T-helper 2 cell (primary cell): ENCODE measurements around the gene ZNF750.

ENCODE experiments used
- DNase-seq, 5 experiments: peaks; one replicate each; pipeline versions ENCODE4 v3.0.0 to v3.0.0-alpha.2; 2012 to 2022

Gene ZNF750

GRCh38 chr17:82859431-82860403, 19.9 kb upstream of the ZNF750 start:
- peak in 4 of 5 experiments; percentile 28 to 90 (median 58) for DNase-seq

GRCh38 chr17:82858376-82859126, 18.7 kb upstream of the ZNF750 start:
- DNase-seq: peak in 1 of 5 experiments; percentile 62

DNA sequence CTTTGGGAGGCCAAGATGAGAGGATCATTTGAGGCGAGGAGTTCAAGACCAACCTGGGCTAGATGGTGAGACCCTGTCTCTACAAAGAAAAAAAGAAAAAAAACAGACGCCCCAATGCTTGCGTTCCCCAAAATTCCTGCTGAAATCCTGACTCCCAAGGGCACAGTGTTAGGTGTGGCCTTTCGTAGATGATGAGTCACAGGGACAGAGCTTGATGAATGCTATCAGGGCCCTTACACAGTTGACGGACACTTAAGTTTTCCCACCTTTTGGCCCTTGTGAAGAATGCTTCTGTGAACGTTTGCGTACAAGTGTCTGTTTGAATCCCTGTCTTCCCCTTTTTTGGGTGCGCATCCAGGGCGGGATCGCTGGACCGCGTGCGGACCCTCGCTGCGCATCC, 16.5 kb upstream of the ZNF750 start:
- no peak for DNase-seq

- DNase-seq: no peak
Observed at GRCh38 chr17:82854226-82854625, 14.4 kb upstream of the ZNF750 start.

- no peak for DNase-seq
Observed at GRCh38 chr17:82851381-82851780, 11.6 kb upstream of the ZNF750 start.

DNA sequence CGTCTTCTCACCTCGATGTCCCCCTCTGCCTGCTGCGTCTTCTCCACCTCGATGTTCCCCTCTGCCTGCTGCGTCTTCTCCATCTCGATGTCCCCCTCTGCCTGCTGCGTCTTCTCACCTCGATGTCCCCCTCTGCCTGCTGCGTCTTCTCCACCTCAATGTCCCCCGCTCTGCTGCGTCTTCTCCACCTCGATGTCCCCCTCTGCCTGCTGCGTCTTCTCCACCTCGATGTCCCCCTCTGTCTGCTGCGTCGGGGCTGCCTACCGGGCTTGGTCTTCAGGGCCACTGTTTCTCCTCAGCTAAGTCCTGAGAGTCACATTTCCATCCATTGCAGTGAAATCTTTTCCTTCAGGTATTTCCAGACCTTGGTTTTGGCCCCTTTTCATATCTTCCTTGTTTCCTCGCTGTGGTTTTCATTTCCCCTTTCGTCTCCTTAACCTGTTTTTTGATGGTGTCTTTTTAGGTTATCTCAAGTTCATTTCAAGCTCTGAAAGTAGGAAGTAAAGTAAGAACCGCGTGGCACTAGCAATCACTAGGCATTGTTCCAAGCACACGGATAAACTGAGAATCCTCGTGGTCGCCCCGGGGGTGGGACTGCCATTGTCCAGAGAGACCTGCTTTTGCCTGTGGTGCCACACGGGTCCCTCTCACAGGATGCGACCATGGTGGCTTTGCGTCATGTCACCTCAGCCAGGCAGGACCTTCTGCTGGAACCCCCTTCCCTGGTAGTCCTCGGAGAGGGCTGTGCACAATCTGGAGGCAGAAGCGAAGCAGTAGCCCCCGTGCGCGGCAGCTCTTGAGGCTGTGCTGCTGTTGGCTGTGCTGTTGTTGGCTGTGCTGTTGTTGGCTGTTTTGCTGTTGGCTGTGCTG, 9.5 kb upstream of the ZNF750 start:
- DNase-seq: no peak

- peak in 2 of 5 experiments; percentile 66 to 71 for DNase-seq
Observed at GRCh38 chr17:82848022-82848592, 8.3 kb upstream of the ZNF750 start.

DNA sequence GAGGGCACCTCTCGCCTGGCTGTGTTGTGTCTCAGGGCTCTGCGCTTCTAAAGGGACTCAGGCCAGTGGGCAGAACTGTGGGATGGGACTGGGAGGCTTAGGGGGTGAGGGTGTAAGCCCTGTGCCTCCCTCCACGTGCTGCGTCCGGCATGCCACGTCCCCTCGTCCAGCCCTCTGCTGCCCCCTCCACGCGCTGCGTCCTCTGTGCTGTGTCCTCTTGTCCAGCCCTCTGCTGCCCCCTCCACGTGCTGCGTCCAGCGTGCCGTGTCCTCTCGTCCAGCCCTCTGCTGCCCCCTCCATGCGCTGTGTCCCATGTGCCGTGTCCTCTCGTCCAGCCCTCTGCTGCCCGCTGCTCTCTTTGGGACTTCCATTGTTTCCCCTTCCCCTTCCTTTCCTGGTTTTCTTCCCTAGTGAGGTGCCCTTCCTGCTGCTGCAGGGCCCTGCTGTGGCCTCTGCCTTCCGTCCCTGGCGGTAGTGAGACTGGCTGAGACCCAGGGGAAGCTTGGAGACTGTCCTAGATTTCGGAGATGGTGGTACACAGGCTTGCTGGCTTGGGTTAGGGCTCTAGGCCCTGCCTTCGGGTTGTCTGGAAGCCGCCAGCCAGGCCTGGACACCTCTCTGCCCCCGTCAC, 6.4 kb upstream of the ZNF750 start:
- DNase-seq: no peak

GRCh38 chr17:82845163-82845807, 5.5 kb upstream of the ZNF750 start:
- no peak for DNase-seq

DNA sequence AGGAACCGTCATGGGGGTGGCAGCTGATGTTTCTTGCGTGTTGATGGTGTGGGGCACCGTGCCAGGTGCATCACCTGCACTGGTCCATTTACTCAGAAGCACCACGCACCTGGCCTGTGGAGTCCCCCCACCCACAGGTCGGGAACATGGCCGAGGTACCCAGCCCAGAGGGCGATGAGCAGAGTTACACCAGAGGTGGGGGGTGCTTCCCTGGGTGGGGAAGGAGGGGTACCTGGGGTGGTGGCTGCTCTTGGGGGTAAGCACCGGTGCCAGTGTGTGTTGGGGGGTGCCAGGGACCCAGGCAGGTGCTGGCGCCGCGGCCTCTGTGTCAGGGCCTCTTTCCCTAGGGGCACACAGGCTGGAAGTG, 5.0 kb upstream of the ZNF750 start:
- DNase-seq: no peak

DNA sequence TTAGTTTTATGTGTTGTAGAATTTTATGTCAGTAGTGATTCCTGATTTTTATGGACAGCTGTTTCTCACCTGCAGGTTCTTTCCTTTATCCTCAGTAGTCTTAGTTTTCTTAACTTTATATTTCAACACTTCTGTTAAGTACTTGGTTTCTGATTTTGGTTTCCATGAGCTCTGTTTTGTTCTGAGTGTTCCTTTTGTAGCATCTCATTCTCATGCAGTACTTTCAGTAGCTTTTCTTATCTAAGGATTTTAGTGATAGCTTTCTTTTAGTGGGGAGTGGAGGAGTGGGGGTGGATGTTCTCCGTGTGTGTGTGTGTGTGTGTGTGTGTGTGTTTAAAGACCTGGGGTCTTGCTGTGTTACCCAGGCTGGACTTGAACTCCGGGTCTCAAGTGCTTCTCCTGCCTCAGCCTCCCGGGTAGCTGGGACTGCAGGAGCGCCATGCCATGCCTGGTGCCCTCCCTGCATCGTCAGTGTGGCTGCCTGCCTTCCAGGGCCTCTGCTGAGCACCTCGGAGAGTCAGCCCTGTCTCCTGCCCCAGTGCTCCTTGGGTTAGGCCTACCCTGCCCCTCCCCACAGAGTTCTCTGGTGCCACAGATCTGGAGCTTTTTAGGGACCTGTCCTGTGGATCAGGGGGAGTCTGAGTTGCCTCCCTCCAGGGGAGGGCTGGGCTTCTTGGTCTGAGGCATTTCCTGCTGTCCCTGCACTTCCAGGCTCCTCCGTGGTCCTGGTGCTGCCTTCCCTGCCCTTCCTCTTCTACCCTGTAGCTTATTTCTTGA, 4.3 kb upstream of the ZNF750 start:
- peak in 1 of 5 experiments; percentile 32 for DNase-seq

GRCh38 chr17:82841921-82842596, 2.2 kb upstream of the ZNF750 start:
- no peak for DNase-seq

GRCh38 chr17:82840431-82840831, 609 bp upstream of the ZNF750 start:
- DNase-seq: no peak

GRCh38 chr17:82838386-82839063, 1.3 kb downstream of the ZNF750 start:
- DNase-seq: no peak

DNA sequence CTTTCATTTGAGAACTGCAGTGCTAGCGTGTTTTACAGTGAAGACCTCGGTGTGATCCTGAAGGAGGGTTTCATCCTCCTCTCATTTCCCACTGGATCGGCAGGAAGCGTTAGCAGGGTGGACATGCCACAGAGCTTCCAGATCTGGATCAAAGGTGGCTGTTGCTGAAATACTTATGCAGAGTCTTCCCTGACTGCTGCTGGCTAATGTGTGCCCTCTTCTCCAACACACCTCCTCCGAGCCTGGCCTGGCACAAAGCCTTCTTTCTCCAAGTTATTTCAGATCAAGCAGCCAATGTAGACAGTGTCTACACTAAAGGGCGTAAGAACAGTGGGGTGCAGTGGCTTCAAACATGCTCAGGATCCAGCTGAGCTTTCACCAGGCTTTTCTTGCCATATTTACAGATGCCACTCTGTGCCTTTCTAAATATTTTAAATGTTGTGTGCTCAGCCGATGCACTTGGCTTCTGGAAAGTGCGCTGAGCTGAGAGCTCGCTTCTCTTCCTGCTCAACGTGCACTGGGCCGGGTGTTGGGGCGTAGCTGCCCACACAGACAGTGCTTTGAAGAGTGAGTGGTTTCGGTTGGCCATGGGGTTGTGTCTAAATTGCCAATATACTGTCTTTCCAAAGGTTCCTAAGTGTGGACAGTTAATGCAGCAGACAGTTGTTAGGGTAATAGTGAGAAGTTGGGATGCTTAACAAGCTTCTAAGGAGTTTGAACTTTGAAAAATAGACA, 2.1 kb downstream of the ZNF750 start:
- DNase-seq: no peak

GRCh38 chr17:82836823-82837357, 2.9 kb downstream of the ZNF750 start:
- no peak for DNase-seq

- no peak for DNase-seq
Observed at GRCh38 chr17:82835766-82836512, 3.9 kb downstream of the ZNF750 start.

DNA sequence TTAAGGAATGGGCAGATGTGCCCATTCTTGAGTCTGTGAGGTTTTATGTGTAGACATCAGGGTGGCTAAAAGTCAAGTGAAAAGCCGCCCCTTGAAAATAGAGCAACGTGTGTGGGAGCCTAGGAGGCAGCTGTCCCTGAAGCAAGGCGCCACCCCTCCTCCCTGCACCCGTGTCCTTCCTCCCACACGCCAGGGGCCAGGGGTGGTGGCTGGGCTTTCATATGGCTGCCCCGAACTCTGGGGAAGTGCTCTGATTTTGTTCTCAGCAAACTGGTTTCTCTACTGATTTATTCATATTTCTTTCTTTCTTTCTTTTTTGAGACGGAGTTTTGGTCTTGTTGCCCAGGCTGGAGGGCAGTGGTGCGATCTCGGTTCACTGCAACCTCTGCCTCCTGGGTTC, 4.7 kb downstream of the ZNF750 start:
- DNase-seq: no peak
